DOHH2 (cell line): ENCODE data around the gene SV2C.

Source experiments
- H3F3A ChIP-seq: fragments of 200-600 bp; sonication (generic), shearing (Covaris generic); 2 replicates; pipeline ENCODE4 v1.6.0; 2016; ENCODE audit warnings: antibody characterized with exemption, mild to moderate bottlenecking; ENCODE audit not compliant: control insufficient read depth, insufficient read depth
- H3K27ac ChIP-seq: fragments of 200-600 bp; sonication (generic); 2 replicates; pipeline ENCODE4 v1.5.1; 2014; ENCODE audit warnings: low read depth, mild to moderate bottlenecking, low read length, moderate library complexity
- H3K27me3 ChIP-seq: fragments of 200-600 bp; sonication (generic); 2 replicates; pipeline ENCODE4 v1.6.1; 2014; ENCODE audit warnings: mild to moderate bottlenecking, low read length, mixed read lengths; ENCODE audit not compliant: control insufficient read depth
- H3K36me3 ChIP-seq: fragments of 200-600 bp; sonication (generic); 2 replicates; pipeline ENCODE4 v1.6.1; 2014; ENCODE audit warnings: mild to moderate bottlenecking, low read length, moderate library complexity, mixed read lengths; ENCODE audit not compliant: control insufficient read depth
- H3K4me1 ChIP-seq: fragments of 200-600 bp; sonication (generic); 2 replicates; pipeline ENCODE4 v1.6.1; 2014; ENCODE audit warnings: mild to moderate bottlenecking, low read length, mixed read lengths; ENCODE audit not compliant: control insufficient read depth
- H3K4me2 ChIP-seq: fragments of 200-600 bp; sonication (generic); 2 replicates; pipeline ENCODE4 v1.6.0; 2014; ENCODE audit warnings: mild to moderate bottlenecking, low read length, moderate library complexity
- H3K4me3 ChIP-seq: fragments of 200-600 bp; sonication (generic); 2 replicates; pipeline ENCODE4 v1.5.1; 2014; ENCODE audit warnings: mild to moderate bottlenecking, low read length, mixed read lengths
- H3K79me2 ChIP-seq: fragments of 200-600 bp; sonication (generic); 2 replicates; pipeline ENCODE4 v1.6.1; 2014; ENCODE audit warnings: mild to moderate bottlenecking, low read length, mixed read lengths; ENCODE audit not compliant: control insufficient read depth
- H3K9me2 ChIP-seq: fragments of 200-600 bp; sonication (generic); replicated peaks from 2 replicates; pipeline ENCODE4 v1.6.1; 2014; ENCODE audit warnings: mild to moderate bottlenecking, low read length, mixed read lengths; ENCODE audit not compliant: control insufficient read depth
- H3K9me3 ChIP-seq: fragments of 200-600 bp; sonication (generic); 2 replicates; pipeline ENCODE4 v1.6.1; 2014; ENCODE audit warnings: antibody characterized with exemption, low read length, mixed read lengths; ENCODE audit not compliant: control insufficient read depth, insufficient read depth
- H4K20me1 ChIP-seq: fragments of 200-600 bp; sonication (generic); 2 replicates; pipeline ENCODE4 v1.6.0; 2014; ENCODE audit warnings: low read depth, mild to moderate bottlenecking, antibody characterized with exemption, low read length, moderate library complexity; ENCODE audit not compliant: control insufficient read depth, insufficient read depth
- CTCF ChIP-seq: fragments of 200-600 bp; sonication (generic); IDR thresholded peaks from one replicate; pipeline ENCODE4 v1.5.1; 2014; ENCODE audit warnings: antibody characterized with exemption, mild to moderate bottlenecking, low read depth, low read length; ENCODE audit not compliant: poor library complexity, severe bottlenecking
- EZH2phosphoT487 ChIP-seq: fragments of 200-600 bp; sonication (generic); IDR thresholded peaks from 2 replicates; pipeline ENCODE4 v1.6.1; 2017; ENCODE audit warnings: borderline replicate concordance, mild to moderate bottlenecking, antibody characterized with exemption, low read length, moderate library complexity, mixed read lengths

Gene SV2C

DNA sequence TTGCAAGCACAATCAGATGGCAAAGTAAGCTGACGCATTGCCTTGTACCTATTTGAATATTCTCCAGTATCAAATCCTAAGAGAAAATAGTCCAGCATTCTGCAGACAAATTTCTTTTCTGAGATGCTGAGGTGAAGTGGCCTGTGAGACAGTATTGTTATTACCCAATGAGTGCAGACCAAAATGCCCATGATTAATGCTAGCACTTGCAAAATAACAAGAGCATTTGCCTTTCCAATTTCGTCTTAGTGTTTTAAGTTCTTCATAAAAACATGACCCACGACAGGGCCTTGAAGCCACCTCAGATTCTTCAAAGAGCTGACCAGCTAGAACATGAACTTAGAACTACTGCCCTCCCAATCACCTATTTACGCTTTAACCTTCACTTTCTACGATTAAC is 317.3 kb downstream of the SV2C start:
- peaks cover 21% of the 10 kb centered on the region for H3K79me2 ChIP-seq
- no peak overlapping the region for H3K27ac ChIP-seq
- H3K4me2 ChIP-seq, result no peak overlapping the region; the same call in 1 of the 2 replicates
- H3F3A ChIP-seq, result peaks cover 23% of the 10 kb centered on the region
- H3K4me3 ChIP-seq, result no peak overlapping the region
- H3K27me3 ChIP-seq, result no peaks in the 10 kb centered on the region
- H4K20me1 ChIP-seq, result no peaks in the 10 kb centered on the region
- H3K4me1 ChIP-seq, result peaks cover 52% of the 10 kb centered on the region
- TF ChIP-seq CTCF (no peak), EZH2phosphoT487 (no peak)
- peaks cover 7% of the 10 kb centered on the region for H3K36me3 ChIP-seq
- H3K9me3 ChIP-seq, result no peaks in the 10 kb centered on the region
- H3K9me2 ChIP-seq, result no peaks in the 10 kb centered on the region

DNA sequence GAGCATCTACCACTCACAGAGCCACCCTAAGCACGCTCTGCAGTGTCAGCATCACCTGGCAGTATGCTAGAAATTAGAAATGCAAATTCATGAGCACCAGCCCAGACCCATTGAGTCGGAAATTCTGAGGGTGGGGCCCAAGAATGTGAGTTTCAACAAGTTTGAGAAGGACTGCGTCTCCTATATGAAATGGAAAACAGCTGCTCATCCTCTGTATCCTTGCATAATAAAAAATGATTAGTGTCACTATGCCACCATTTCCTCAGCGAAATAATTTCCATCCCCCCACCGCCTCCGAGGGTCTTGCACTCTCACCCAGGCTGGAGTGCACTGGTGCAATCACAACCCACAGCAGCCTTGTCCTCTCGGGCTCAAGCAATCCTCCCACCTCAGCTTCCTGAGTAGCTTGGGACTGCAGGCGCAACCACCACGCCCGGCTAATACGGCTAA is 318.6 kb downstream of the SV2C start:
- peaks cover 7% of the 10 kb centered on the region for H3K36me3 ChIP-seq
- H3K4me3 ChIP-seq, result peak overlapping the region; percentile 80
- H3K9me2 ChIP-seq, result no peaks in the 10 kb centered on the region
- H3K4me2 ChIP-seq, result peak overlapping the region; percentile 95
- H4K20me1 ChIP-seq, result no peaks in the 10 kb centered on the region
- H3K27ac ChIP-seq, result peak overlapping the region; percentile 94
- no peak for TF ChIP-seq EZH2phosphoT487
- TF ChIP-seq CTCF, result no peak
- peaks cover 34% of the 10 kb centered on the region for H3K79me2 ChIP-seq
- H3K27me3 ChIP-seq, result no peaks in the 10 kb centered on the region
- H3F3A ChIP-seq, result peaks cover 35% of the 10 kb centered on the region
- no peaks in the 10 kb centered on the region for H3K9me3 ChIP-seq
- H3K4me1 ChIP-seq, result peaks cover 59% of the 10 kb centered on the region

- Histone ChIP-seq H4K20me1 (no peaks in the 10 kb centered on the region), H3F3A (peaks cover 35% of the 10 kb centered on the region), H3K27me3 (no peaks in the 10 kb centered on the region), H3K4me3 (peak overlapping the region; percentile 80), H3K4me2 (peak overlapping the region; percentile 95), H3K9me2 (no peaks in the 10 kb centered on the region), H3K4me1 (peaks cover 64% of the 10 kb centered on the region), H3K9me3 (no peaks in the 10 kb centered on the region), H3K27ac (peak overlapping the region; percentile 94), H3K79me2 (peaks cover 40% of the 10 kb centered on the region), H3K36me3 (peaks cover 12% of the 10 kb centered on the region)
- TF ChIP-seq CTCF, result no peak
- TF ChIP-seq EZH2phosphoT487, result no peak
Measured at GRCh38 chr5:76402251-76402885, 319.2 kb downstream of the SV2C start.
